Nephron progenitor cell (in vitro differentiated cells): ENCODE measurements around the gene WDR86.

Experiments used
- DNase-seq: peaks from one replicate; pipeline ENCODE4 v3.0.0; 2021
- H3K27ac Mint-ChIP-seq: 2 replicates; pipeline ENCODE4 v1.8.0; 2021; ENCODE audit warnings: mild to moderate bottlenecking, moderate library complexity, mixed read lengths
- H3K27me3 Mint-ChIP-seq: 2 replicates; pipeline ENCODE4 v1.8.0; 2021; ENCODE audit warnings: mild to moderate bottlenecking, low read depth, mixed read lengths; ENCODE audit not compliant: poor library complexity
- H3K36me3 Mint-ChIP-seq: 2 replicates; pipeline ENCODE4 v1.8.0; 2021; ENCODE audit warnings: low read depth, mixed read lengths
- H3K4me1 Mint-ChIP-seq: 2 replicates; pipeline ENCODE4 v1.8.0; 2021; ENCODE audit warnings: mixed read lengths
- H3K4me3 Mint-ChIP-seq: 2 replicates; pipeline ENCODE4 v1.8.0; 2021; ENCODE audit warnings: mild to moderate bottlenecking, moderate library complexity, mixed read lengths
- H3K9me3 Mint-ChIP-seq: 2 replicates; pipeline ENCODE4 v1.8.0; 2021; ENCODE audit warnings: mild to moderate bottlenecking, moderate library complexity, mixed read lengths
- CTCF ChIP-seq: fragments of 200-600 bp; sonication (generic); IDR thresholded peaks from 2 replicates; pipeline ENCODE4 v1.5.0; 2021; ENCODE audit warnings: antibody characterized with exemption

The WDR86 gene

GRCh38 chr7:151377406-151377805 lies 32.4 kb downstream of the WDR86 start:
- H3K27me3 Mint-ChIP-seq: peaks cover 19% of the 10 kb centered on the region
- H3K9me3 Mint-ChIP-seq: no peaks in the 10 kb centered on the region
- peaks cover 53% of the 10 kb centered on the region for H3K36me3 Mint-ChIP-seq
- H3K27ac Mint-ChIP-seq: no peak overlapping the region
- no peak for DNase-seq
- TF ChIP-seq CTCF: no peak
- peaks cover 19% of the 10 kb centered on the region for H3K4me1 Mint-ChIP-seq
- H3K4me3 Mint-ChIP-seq: no peak overlapping the region

- DNase-seq: no peak
- Mint-ChIP-seq H3K27me3 (peaks cover 12% of the 10 kb centered on the region), H3K27ac (no peak overlapping the region), H3K36me3 (peaks cover 56% of the 10 kb centered on the region), H3K9me3 (no peaks in the 10 kb centered on the region), H3K4me3 (no peak overlapping the region), H3K4me1 (peaks cover 19% of the 10 kb centered on the region)
- no peak for TF ChIP-seq CTCF
Observed at GRCh38 chr7:151376218-151376902, 33.5 kb downstream of the WDR86 start.

- Mint-ChIP-seq H3K4me3 (no peak overlapping the region), H3K27me3 (peaks cover 9% of the 10 kb centered on the region), H3K9me3 (no peaks in the 10 kb centered on the region), H3K36me3 (peaks cover 62% of the 10 kb centered on the region), H3K4me1 (peaks cover 21% of the 10 kb centered on the region), H3K27ac (peak overlapping the region; percentile 89)
- TF ChIP-seq CTCF: no peak
- no peak for DNase-seq
Observed at GRCh38 chr7:151375530-151376217, 34.2 kb downstream of the WDR86 start.

GRCh38 chr7:151374726-151375125 lies 35.1 kb downstream of the WDR86 start:
- Mint-ChIP-seq H3K27ac (no peak overlapping the region), H3K9me3 (no peaks in the 10 kb centered on the region), H3K4me1 (peaks cover 23% of the 10 kb centered on the region), H3K4me3 (no peak overlapping the region), H3K36me3 (peaks cover 64% of the 10 kb centered on the region), H3K27me3 (peaks cover 8% of the 10 kb centered on the region)
- DNase-seq: no peak
- no peak for TF ChIP-seq CTCF

- H3K27me3 Mint-ChIP-seq: peaks cover 4% of the 10 kb centered on the region
- H3K4me3 Mint-ChIP-seq: no peak overlapping the region
- peaks cover 23% of the 10 kb centered on the region for H3K4me1 Mint-ChIP-seq
- H3K9me3 Mint-ChIP-seq: no peaks in the 10 kb centered on the region
- H3K27ac Mint-ChIP-seq: no peak overlapping the region
- peaks cover 64% of the 10 kb centered on the region for H3K36me3 Mint-ChIP-seq
- no peak for TF ChIP-seq CTCF
- DNase-seq: no peak
Observed at GRCh38 chr7:151374139-151374538, 35.7 kb downstream of the WDR86 start.

- H3K4me1 Mint-ChIP-seq: peaks cover 24% of the 10 kb centered on the region
- no peak overlapping the region for H3K4me3 Mint-ChIP-seq
- no peaks in the 10 kb centered on the region for H3K9me3 Mint-ChIP-seq
- H3K27ac Mint-ChIP-seq: no peak overlapping the region
- TF ChIP-seq CTCF: no peak
- no peak for DNase-seq
- H3K36me3 Mint-ChIP-seq: peaks cover 63% of the 10 kb centered on the region
- peaks cover under 1% of the 10 kb centered on the region for H3K27me3 Mint-ChIP-seq
Observed at GRCh38 chr7:151373599-151373998, 36.2 kb downstream of the WDR86 start.
